WERI-Rb-1 (cell line): ENCODE data around the gene HSPA12B.

Source experiments
- DNase-seq: peaks from one replicate; pipeline ENCODE4 v3.0.0-alpha.2; 2020
- H3K27ac ChIP-seq: fragments of 250-450 bp; sonication (Bioruptor Pico); 2 replicates; pipeline ENCODE4 v1.5.1; 2020; ENCODE audit warnings: mild to moderate bottlenecking, moderate library complexity
- H3K27me3 ChIP-seq: fragments of 250-450 bp; sonication (Bioruptor Pico); 2 replicates; pipeline ENCODE4 v1.5.1; 2021; ENCODE audit warnings: mild to moderate bottlenecking, low read depth, moderate library complexity; ENCODE audit not compliant: insufficient read depth, severe bottlenecking
- H3K36me3 ChIP-seq: fragments of 250-450 bp; sonication (Bioruptor Pico); 2 replicates; pipeline ENCODE4 v1.5.1; 2020; ENCODE audit warnings: mild to moderate bottlenecking, moderate library complexity
- H3K4me3 ChIP-seq: 2 replicates; pipeline ENCODE4 v1.5.1; 2011; ENCODE audit warnings: low read depth, mild to moderate bottlenecking, control low read depth, low read length
- H3K9me3 ChIP-seq: fragments of 250-450 bp; sonication (Bioruptor Pico); 2 replicates; pipeline ENCODE4 v1.5.1; 2021; ENCODE audit warnings: mild to moderate bottlenecking, moderate library complexity; ENCODE audit not compliant: severe bottlenecking
- TF ChIP-seq, protein P1 (sequence below): IDR thresholded peaks from 2 replicates; pipeline ENCODE4 v1.5.1; 2011; ENCODE audit warnings: low read depth, mild to moderate bottlenecking, control low read depth, inconsistent platforms, low read length

Gene HSPA12B

DNA sequence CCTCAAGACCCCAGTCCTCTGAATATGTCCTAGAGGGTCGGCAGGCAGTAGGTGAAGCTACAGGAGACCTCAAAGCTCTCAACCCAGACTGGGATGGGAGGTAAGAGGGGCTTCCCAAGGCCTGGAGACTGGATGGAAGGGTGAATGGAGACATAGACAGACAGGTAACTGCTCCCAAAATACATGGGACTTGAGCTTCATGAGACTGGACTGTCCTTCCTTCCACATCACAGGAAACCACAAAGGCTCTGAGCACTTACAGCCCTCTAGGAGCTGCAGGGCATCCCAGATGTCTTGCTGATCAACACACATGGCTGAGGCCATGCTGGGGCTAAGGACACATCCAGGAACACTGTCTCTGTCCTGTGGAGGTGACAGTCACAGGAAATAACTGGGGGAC is 11.6 kb downstream of the HSPA12B start:
- no peak overlapping the region for H3K27ac ChIP-seq
- no peak overlapping the region for H3K4me3 ChIP-seq
- no peak for DNase-seq
- no peaks in the 10 kb centered on the region for H3K36me3 ChIP-seq
- no peaks in the 10 kb centered on the region for H3K27me3 ChIP-seq
- no peaks in the 10 kb centered on the region for H3K9me3 ChIP-seq
- TF ChIP-seq, protein P1, sequence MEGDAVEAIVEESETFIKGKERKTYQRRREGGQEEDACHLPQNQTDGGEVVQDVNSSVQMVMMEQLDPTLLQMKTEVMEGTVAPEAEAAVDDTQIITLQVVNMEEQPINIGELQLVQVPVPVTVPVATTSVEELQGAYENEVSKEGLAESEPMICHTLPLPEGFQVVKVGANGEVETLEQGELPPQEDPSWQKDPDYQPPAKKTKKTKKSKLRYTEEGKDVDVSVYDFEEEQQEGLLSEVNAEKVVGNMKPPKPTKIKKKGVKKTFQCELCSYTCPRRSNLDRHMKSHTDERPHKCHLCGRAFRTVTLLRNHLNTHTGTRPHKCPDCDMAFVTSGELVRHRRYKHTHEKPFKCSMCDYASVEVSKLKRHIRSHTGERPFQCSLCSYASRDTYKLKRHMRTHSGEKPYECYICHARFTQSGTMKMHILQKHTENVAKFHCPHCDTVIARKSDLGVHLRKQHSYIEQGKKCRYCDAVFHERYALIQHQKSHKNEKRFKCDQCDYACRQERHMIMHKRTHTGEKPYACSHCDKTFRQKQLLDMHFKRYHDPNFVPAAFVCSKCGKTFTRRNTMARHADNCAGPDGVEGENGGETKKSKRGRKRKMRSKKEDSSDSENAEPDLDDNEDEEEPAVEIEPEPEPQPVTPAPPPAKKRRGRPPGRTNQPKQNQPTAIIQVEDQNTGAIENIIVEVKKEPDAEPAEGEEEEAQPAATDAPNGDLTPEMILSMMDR, result no peak

DNA sequence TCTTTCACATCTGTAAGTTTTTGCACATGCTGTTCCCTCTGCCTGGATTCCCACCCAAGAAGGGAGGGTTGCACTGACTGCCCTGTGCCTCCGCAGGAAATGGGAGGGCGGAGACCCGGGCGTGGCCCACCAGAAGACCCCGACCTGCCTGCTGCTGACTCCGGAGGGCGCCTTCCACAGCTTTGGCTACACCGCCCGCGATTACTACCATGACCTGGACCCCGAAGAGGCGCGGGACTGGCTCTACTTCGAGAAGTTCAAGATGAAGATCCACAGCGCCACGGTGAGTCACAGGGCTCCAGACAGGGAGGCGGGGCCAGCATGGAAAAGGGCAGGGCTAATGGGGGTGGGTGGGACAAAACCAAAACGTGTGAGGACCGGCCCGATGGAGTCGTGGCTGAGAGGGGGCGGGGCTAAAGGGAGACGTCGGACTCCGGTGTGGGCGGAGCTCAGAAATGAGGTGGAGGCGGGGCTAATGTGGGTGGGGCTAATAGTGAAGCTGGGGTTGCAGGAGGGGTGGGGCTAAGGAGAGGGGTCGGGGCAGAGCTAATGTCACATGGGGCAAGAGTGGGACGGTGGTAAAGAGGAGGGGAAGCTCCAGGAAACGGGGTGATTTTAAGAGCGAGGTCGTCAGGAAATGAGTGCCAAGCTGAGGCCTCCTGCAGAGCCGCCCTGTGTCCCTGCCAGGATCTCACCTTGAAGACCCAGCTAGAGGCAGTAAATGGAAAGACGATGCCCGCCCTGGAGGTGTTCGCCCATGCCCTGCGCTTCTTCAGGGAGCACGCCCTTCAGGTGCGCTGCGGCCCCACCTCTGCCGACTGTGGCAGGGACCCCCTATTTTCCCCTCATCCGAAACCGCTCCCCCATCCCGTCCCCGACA is 12.6 kb downstream of the HSPA12B start:
- Histone ChIP-seq H3K27ac (no peak overlapping the region), H3K27me3 (no peaks in the 10 kb centered on the region), H3K4me3 (no peak overlapping the region), H3K36me3 (no peaks in the 10 kb centered on the region), H3K9me3 (no peaks in the 10 kb centered on the region)
- TF ChIP-seq, protein P1, result no peak
- DNase-seq, result no peak

DNA sequence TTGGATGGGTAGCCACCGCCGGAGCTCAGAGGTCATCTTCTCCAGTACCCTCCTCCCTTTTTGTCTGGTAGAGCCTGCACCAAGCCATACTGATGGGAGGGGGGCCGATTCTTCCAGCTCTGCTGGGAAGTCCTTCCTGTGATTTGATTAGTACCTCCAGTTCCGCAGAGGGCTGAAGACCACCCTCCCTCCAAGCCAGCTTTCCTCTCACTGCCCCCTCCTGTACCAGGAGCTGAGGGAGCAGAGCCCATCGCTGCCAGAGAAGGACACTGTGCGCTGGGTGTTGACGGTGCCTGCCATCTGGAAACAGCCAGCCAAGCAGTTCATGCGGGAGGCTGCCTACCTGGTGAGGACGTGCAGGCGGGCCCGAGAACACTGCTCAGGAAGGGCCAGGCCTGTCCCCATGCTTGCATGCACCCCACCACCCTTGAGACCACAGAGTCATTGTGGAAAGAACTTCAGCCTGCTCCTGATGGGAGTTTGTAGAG is 13.2 kb downstream of the HSPA12B start:
- no peak overlapping the region for H3K27ac ChIP-seq
- H3K36me3 ChIP-seq, result no peaks in the 10 kb centered on the region
- no peak for DNase-seq
- H3K27me3 ChIP-seq, result no peaks in the 10 kb centered on the region
- H3K9me3 ChIP-seq, result no peaks in the 10 kb centered on the region
- H3K4me3 ChIP-seq, result no peak overlapping the region
- TF ChIP-seq, protein P1, result no peak

DNA sequence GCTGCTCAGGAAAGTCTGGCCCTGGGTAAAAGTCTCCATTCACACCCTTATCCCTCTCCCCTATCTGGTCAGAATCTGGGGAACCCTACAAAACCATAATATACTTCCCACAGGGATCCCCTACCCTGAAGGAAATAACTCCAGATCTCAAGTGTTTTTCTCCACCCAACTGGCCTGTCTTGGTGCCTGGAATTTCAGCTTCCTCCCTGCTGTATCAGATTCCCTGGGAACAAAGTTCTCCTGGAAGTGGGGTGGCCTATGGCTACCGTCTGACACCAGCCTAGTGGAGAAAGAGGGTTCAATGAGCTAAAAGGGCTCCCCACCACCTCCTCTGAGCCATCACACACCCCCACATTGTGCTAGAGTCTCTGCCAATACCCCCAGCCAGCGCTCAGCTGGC is 15.0 kb downstream of the HSPA12B start:
- H3K36me3 ChIP-seq, result peaks cover 7% of the 10 kb centered on the region; the same call in 1 of the 2 replicates
- no peak overlapping the region for H3K27ac ChIP-seq
- no peaks in the 10 kb centered on the region for H3K9me3 ChIP-seq
- H3K27me3 ChIP-seq, result no peaks in the 10 kb centered on the region
- TF ChIP-seq, protein P1, result no peak
- DNase-seq, result no peak
- H3K4me3 ChIP-seq, result no peak overlapping the region

DNA sequence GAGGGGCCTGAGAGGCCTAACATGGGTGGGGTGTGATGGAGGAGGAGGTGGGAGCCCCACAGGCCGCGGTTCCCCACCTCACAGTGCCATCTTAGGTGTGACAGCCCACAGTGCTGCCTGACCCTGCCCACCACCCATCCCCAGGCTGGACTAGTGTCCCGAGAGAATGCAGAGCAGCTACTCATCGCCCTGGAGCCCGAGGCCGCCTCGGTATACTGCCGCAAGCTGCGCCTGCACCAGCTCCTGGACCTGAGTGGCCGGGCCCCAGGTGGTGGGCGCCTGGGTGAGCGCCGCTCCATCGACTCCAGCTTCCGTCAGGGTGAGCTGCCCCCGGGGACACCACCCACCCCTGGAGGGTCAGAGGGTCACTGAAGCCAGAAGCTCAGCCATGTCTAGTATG is 15.6 kb downstream of the HSPA12B start:
- Histone ChIP-seq H3K27me3 (no peaks in the 10 kb centered on the region), H3K9me3 (no peaks in the 10 kb centered on the region), H3K4me3 (no peak overlapping the region), H3K36me3 (peaks cover 12% of the 10 kb centered on the region), H3K27ac (no peak overlapping the region)
- TF ChIP-seq, protein P1, result no peak
- DNase-seq, result no peak
